Measurements from ENCODE around the gene SCFD1.
"Not testable (repeated sequence)": the region's sequence is repeated elsewhere in the genome, so short reads cannot be mapped to it uniquely, and the experiment has no call there.

The SCFD1 gene, protein sequence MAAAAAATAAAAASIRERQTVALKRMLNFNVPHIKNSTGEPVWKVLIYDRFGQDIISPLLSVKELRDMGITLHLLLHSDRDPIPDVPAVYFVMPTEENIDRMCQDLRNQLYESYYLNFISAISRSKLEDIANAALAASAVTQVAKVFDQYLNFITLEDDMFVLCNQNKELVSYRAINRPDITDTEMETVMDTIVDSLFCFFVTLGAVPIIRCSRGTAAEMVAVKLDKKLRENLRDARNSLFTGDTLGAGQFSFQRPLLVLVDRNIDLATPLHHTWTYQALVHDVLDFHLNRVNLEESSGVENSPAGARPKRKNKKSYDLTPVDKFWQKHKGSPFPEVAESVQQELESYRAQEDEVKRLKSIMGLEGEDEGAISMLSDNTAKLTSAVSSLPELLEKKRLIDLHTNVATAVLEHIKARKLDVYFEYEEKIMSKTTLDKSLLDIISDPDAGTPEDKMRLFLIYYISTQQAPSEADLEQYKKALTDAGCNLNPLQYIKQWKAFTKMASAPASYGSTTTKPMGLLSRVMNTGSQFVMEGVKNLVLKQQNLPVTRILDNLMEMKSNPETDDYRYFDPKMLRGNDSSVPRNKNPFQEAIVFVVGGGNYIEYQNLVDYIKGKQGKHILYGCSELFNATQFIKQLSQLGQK

DNA sequence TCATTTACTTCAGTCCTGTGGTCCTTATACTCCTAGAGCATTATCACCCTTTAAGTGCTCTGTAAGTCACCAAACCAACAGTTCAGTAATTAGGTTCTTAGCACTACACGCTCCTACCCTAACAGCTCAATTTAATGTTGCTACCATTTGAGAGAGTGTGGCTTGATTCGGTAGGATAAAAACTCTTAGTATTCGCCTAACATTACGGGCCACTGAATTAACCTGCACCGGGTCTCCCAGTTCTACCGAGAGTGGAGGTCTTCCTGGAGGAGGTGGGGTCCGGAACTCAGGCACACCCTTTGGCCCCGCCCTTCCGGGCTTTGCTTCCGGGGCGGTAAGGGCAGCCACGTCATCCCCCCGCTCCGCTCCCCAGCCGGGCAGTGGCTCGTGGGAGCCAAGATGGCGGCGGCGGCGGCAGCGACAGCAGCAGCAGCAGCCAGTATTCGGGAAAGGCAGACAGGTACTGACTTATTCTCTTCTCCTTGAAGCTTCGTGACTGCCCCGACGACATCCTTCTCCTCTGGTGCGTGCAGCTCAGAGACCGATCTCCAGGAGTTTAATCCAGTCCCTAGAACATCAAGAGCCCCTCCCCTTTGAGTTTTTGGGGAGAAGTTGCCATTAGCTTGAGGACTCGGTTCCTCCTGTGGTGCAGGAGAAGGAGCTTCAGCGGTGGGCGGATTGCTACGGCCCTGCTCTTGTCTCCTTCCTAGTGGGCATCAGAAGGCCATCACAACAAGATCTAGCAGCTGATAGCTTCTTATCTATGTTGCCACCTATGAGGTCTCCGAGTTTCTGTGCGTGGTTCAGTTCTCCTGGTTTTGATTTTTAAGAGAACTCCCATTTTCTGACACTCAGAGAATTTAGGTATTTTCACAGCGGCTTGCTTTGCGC lies at the start of gene SCFD1:
SCFD1 (plus strand) TSS at position 380 of the 891 bp plus-strand sequence; CDS start at position 400, 20 bp downstream.
- DNase-seq: peak; percentile 76

DNA sequence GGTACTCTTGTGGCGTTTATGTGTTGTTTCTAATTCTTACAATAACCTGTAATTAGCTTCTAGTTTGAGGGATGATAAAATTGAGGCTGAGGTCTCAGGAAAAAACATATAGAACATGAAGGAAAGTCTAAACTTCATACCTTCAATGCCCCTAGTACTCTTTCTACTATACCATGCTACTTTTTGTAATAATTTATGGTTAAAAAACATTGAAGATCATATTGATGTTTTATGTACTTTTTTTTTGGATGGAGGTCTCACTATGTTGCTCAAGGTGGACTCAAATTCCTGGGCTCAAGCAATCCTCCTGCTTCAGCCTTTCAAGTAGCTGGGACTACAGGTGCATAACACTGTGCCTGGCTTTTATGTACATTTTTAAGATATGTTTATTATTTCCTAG lies 49.3 kb upstream of the SCFD1 start:
- no peak for DNase-seq

DNA sequence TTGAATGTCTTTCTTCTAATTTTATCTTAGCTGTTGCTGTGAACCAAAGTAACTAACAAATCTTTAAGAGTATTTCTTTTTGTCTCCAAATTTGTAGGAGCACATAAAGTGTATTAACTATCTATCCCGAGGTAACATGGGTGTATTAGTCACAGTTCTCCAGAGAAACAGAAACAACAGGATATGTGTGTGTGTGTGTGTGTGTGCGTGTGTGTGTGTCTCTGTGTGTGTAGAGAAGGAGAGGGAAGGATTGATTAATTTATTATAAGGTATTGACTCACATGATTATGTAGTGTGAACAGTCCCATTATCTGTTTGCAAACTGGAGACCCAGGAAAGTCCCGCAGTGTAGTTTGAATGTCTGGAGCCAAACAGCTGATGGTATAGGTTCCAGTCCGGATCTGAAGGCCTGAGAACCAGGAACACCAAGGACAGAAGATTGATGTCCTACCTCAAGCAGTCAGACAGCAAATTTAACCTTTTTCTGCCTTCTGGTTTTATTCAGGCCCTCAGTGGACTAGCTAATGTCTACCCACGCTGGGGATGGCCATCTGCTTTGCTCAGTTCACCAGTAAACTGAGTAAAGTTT lies 48.8 kb upstream of the SCFD1 start:
- no peak for DNase-seq

DNA sequence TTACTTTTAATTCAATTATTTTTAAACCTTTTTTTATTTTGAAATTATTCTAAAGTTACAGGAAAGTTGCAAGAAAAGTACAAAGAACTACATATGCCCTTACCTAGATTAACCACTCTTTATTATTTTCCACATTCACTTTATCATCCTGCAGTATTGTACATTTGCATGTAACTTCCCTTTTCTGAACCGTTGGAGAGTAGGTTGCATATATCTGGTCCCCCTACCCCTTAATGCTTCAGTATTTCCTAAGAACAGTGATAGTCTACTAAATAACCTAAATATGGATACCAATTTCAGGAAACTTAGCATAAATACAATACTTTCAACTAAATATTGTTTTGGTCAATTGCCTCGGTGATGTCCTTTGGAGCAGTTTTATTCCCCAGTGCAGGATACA lies 48.2 kb upstream of the SCFD1 start:
- DNase-seq: no peak

DNA sequence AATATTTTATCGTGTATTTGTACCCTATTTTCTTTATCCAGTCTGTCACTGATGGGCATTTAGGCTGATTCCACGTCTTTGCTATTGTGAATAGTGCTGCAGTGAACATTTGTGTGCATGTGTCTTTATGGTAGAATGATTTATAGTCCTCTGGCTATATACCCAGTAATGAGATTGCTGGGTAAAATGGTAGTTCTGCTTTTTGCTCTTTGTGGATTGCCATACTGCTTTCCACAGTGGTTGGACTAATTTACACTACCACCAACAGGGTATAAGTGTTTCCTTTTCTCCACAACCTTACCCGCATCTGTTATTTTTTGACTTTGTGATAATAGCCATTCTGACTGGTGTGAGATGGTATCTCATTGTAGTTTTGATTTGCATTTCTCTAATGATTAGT lies 47.3 kb upstream of the SCFD1 start:
- not testable (repeated sequence) for DNase-seq

DNA sequence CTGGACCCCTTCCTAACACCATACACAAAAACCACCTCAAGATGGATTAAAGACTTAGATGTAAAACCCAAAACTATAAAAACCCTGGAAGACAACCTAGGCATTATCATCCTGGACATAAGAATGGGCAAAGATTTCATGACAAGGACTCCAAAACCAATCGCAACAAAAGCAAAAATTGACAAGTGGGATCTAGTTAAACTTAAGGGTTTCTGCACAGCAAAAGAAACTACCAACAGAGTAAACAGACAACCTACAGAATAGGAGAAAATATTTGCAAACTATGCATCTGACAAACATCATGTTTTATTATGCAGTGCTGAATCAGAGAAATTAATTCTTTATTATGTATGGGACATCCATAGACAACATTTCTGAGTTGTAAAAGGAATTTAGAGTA lies 45.8 kb upstream of the SCFD1 start:
- not testable (repeated sequence) for DNase-seq

DNA sequence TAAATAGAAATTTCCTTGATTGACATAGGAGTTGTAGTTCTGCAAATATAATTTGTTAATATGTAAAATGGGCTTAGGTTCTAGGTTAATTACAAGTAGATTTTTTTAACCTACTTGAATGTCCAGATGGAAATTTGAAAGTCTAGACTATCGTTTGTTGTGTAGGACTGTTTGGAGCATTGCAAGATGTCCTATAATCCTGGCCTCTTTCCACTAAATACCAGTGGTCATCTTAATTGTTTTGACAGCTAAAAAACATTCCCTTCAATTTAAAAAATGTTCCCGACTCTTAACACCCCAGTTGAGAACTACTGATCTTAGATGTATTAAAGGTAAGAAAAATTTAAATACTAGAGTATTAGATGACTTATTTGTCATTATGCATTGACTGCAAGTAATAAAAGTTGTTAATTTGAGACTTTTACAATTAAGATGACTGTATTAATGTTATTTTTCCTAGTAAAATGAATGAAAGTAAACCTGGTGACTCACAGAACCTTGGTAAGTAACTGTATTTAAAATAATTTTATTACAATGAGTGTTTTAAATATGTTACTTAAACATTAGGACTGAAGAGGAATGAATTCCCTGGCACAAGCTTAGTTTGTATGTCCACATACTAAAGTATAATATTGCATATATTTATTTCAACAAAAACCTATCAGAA lies 41.4 kb upstream of the SCFD1 start:
- no peak for DNase-seq

DNA sequence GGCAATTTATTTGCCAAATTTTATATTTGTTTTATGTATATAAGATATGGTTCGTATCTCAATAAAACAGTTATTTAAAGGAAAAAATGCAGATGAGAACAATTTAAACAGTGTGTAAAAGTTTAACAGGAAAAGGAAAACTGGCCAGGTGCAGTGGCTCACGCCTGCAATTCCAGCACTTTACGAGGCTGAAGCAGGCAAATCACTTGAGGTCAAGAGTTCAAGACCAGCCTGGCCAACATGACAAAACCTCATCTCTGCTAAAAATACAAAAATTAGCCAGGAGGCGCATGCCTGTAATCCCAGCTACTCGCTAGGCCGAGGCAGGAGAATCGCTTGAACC lies 40.9 kb upstream of the SCFD1 start:
- no peak for DNase-seq

DNA sequence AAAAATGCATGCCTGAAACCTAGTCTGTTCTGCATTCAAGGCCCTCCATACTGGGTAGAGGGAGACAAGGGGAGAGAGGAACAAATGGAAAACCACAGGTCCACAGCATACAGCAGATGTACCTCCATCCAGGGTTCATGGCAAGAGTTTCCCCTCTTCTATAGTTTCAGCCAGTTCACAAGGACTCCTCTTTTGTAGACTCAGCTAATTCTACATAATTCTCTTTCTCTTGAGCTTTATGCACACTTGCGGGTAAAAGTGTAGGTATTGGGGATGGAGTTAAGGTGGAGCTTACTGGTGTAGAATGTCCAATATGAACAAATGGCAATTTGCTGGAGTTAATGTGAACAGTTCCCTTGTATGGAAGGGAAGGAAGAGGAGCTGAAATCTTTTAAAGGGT lies 39.7 kb upstream of the SCFD1 start:
- DNase-seq: no peak

DNA sequence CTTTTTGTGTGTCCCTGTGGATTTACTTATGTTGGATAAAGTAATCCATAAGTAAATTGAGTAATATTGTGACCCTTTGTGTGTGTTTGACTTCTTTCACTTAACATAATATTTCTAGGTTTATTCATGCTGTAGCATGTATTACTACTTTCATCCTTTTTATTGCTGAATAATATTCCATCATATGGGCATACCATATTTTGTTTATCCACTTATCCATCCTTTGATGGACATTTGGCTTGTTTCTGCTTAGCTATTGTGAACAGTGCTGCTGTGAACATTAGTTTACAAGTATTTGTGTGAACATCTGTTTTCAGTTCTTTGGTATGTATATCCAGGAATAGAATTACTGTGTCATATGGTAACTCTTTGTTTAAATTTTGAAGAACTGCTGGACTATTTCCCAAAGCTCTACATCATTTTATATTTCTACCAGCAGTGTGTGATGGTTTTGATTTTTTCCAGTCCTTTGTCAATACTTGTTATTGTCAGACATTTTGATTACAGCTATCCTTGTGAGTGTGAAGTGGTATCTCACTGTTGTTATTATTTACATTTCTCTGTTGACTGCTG lies 38.0 kb upstream of the SCFD1 start:
- no peak for DNase-seq

DNA sequence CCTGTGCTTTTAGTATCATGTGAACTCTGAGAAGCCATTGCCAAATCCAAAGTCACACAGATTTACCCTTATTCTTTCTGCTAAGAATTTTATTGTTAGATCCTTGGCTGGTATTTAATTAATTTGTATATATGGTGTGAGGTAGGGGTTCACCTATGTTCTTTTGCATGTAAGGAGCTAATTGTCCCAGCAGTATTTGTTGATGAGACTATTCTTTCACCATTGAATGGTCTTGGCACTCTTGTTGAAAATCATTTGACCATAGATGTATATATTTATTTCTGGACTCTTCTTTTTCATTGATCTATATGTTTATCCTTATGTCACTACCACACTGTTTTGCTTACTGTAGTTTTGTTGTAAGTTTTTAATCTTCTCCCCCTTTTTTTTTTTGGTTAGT lies 36.9 kb upstream of the SCFD1 start:
- no peak for DNase-seq

DNA sequence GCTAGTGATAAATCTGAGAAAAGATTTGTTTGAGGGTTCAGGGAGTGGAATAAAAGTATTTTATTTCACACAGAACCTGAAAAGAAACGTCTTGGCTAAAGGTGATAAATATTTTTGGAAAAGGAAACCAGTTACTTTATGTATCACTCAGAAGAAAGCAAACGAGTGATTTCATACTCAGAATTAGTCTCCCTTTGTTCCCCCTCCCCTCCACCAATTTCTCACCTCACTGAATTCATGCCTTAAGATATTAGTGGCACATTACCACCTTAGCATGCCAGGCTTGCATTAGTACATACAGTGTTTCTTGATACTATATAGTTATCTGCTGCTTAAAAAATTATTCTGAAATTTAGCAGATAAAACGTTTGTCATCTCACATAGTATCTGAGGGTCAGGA lies 35.0 kb upstream of the SCFD1 start:
- DNase-seq: no peak

DNA sequence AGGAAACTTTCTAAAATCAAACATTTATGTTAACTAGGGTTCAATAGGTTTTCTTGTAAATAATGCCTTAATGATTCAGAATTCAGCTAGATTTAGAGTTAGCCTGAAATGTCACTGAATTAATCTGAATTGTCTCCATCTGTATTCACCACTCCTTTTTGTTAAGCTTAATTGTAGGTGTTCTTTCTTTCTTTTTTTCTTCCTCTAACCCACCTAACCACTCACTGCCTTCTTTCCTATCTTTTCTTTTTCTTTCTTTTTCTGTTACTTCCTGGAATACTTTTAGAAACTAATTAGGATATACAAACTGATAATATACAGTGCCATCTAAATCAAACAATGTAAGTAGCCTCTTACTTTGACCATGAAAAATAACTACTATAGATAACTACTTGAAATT lies 33.2 kb upstream of the SCFD1 start:
- no peak for DNase-seq

DNA sequence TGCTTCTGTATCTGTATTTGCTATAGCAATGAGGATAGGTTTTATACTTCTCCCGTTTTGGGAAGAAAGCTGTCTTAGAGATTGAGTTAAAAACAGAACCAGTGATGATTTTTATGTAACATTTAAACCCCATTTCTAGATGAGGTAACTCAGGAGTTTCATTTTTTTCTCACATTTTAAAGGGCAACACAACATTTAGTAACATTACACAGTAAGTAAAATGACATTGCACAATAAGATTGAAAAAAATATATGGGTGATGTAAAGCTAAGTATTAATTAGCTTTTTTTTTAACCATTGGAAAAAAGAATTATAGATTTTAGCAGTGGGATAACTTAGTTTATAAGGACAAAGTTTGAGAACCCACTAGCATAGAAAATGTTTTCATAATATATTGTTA lies 25.2 kb upstream of the SCFD1 start:
- DNase-seq: no peak

DNA sequence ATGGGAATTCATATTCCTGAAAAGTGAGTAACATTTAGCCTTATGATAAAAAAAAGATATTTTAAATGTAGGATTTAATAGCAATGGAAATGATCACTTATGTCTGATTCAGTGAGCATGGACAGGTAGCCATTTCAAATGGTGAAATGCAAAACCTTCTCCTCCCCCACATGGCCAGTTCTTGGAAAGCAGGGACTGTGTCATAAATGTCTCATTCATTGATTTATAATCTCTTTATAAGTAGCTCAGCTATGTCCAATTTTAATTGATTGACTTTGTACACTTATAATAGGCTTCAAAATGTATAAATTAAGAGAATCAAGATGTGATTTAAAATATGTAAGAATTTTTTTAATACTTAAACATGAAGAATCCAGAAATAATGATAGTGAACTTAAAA lies 24.6 kb upstream of the SCFD1 start:
- no peak for DNase-seq

DNA sequence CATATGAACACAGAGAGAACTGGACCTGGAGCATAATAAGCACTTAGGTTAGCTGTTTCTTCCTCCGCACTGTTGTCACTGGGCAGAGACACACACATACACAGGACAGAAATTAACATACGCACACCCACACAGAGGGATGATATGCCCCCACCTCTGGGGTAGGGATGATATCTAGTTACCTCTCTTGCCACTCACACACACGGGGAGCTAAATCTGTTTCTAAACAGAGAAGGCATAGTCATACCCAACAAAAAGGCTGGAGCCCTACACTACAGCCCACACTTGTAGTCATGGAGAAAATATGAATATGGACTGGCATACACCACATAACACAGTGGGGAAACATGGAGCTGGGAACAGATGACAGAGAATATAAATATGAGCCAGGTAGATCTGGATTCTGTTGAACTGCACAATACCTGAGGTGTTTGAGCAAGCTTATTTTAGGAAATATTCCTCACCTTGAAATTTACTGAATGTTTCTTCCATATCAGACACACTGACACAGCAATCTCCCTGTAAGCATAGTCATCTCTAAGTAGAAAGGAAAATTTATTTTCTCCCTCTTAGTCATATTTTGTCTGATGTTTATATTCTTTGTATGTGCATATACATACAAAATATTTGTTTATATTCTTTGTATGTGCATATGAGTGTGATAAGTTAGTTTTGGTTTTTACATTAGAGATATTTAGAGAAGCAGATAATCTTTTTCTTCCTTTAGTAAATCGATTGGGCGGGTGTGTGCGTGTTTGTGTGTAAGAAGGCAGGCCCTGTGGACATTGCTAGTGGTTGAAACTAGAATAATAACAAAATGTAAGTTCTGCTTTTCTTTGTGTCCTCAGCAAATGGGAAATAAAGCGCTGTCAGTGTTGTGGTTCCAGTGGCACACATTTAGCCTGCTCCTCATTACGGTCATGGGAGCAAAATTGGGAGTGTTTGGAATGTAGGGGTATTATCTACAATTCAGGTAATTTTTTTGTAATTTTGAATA lies 20.9 kb upstream of the SCFD1 start:
- no peak for DNase-seq

DNA sequence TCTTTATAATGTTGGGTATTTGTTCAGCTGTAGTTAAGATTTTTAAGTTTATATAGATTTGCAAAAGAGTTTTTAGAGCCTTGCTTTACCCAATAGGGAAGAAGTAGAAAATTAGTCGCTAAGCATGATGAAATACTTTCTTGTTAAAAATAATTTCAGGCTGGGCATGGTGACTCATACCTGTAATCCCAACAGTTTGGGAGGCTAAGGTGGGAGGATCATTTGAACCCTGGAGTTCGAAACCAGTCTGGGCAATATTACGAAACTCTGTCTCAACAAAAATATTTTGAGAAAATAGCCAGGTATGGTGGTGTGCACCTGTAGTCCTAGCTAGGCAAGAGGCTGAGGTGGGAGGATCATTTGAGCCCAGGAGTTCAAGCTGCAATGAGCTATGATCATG lies 18.7 kb upstream of the SCFD1 start:
- no peak for DNase-seq

DNA sequence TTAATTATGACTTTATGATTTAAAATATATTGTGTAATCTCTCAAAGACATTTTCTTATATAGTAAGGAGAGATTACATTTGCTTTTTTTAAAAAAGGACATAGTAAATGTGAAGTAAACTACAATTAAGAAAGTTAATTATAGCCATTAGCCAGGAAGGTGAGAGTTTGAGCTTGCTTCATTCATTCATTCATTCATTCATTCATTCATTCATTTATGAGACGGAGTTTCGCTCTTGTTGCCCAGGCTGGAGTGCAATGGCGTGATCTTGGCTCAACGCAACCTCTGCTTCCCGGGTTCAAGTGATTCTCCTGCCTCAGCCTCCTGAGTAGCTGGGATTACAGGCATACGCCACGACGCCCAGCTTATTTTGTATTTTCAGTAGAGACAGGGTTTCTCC lies 17.4 kb upstream of the SCFD1 start:
- DNase-seq: not testable (repeated sequence)

DNA sequence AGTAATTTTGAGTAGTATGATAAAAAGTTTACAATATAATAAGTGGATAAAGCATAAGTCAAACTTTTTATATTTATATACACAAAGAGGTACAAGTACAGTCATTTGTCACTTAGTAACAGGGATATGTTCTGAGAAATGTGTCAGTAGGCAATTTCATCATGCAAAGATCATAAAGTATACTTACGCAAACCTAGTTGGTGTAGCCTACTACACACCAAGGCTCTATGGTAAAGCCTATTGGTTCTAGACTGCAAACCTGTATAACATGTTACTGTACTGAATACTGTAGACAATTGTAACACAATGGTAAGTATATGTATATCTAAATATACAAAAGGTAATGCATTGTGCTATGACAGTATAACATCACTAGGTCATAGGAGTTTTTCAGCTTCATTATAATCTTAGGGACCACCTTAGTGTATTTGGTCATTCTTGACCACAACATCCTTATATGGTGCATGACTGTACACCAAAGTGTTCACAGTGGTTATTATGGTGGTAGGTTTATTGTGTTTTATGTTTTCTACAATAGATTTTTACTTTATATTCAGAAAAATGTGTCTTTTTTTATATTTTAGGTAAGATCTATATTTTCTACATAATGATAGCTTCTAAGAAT lies 14.9 kb upstream of the SCFD1 start:
- no peak for DNase-seq

DNA sequence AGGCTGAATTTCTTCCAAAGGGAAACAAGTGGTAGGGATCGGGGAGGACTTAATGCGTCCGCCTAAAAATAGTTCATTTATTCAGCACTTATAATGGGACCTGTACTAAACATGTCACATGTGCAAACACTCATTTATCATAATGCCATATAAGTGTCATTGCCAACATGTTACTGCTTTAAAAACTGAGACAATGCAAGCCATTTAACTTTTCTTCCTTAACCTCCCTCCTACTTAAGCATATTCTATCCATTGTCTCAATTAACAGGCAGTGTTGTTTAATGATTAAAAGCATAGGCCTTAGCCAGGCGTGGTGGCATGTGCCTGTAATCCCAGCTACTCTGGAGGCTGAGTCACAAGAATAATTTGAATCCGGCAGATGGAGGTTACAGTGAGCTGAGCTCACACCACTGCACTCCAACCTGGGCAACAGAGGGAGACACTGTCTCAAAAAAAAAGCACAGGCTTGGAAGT lies 13.5 kb upstream of the SCFD1 start:
- DNase-seq: no peak
